ENCODE data around the gene AFF2.

- TF ChIP-seq POLR2AphosphoS5 (IDR thresholded peaks at IDR 0.05; ENCODE audit: insufficient read depth in 1 of 2, low read depth in 1 of 2): no peak
- TF ChIP-seq, protein P1, sequence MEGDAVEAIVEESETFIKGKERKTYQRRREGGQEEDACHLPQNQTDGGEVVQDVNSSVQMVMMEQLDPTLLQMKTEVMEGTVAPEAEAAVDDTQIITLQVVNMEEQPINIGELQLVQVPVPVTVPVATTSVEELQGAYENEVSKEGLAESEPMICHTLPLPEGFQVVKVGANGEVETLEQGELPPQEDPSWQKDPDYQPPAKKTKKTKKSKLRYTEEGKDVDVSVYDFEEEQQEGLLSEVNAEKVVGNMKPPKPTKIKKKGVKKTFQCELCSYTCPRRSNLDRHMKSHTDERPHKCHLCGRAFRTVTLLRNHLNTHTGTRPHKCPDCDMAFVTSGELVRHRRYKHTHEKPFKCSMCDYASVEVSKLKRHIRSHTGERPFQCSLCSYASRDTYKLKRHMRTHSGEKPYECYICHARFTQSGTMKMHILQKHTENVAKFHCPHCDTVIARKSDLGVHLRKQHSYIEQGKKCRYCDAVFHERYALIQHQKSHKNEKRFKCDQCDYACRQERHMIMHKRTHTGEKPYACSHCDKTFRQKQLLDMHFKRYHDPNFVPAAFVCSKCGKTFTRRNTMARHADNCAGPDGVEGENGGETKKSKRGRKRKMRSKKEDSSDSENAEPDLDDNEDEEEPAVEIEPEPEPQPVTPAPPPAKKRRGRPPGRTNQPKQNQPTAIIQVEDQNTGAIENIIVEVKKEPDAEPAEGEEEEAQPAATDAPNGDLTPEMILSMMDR (IDR thresholded peaks at IDR 0.05): no peak
- TF ChIP-seq POLR2A (IDR thresholded peaks at IDR 0.05): no peak
Observed at GRCh38 chrX:148540114-148540513, 39.7 kb downstream of the AFF2 start.
